Neuron (in vitro differentiated cells): ENCODE data around the gene EIF4B.

Source experiments
- H2AFZ ChIP-seq: one replicate; pipeline ENCODE4 v1.6.1; 2013; ENCODE audit warnings: low read depth, mild to moderate bottlenecking, inconsistent platforms, low read length, moderate library complexity
- H3K27me3 ChIP-seq: one replicate; pipeline ENCODE4 v1.6.1; 2013; ENCODE audit warnings: low read length; ENCODE audit not compliant: insufficient read depth
- H3K36me3 ChIP-seq: one replicate; pipeline ENCODE4 v1.6.1; 2013; ENCODE audit warnings: low read length; ENCODE audit not compliant: insufficient read depth
- H3K4me1 ChIP-seq: one replicate; pipeline ENCODE4 v1.6.1; 2013; ENCODE audit warnings: low read length; ENCODE audit not compliant: insufficient read depth
- H3K4me3 ChIP-seq: 2 replicates; pipeline ENCODE4 v1.5.1; 2013; ENCODE audit warnings: mild to moderate bottlenecking, low read length, moderate library complexity
- H3K9me3 ChIP-seq: one replicate; pipeline ENCODE4 v1.6.1; 2013; ENCODE audit warnings: low read length

EIF4B gene, protein sequence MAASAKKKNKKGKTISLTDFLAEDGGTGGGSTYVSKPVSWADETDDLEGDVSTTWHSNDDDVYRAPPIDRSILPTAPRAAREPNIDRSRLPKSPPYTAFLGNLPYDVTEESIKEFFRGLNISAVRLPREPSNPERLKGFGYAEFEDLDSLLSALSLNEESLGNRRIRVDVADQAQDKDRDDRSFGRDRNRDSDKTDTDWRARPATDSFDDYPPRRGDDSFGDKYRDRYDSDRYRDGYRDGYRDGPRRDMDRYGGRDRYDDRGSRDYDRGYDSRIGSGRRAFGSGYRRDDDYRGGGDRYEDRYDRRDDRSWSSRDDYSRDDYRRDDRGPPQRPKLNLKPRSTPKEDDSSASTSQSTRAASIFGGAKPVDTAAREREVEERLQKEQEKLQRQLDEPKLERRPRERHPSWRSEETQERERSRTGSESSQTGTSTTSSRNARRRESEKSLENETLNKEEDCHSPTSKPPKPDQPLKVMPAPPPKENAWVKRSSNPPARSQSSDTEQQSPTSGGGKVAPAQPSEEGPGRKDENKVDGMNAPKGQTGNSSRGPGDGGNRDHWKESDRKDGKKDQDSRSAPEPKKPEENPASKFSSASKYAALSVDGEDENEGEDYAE

DNA sequence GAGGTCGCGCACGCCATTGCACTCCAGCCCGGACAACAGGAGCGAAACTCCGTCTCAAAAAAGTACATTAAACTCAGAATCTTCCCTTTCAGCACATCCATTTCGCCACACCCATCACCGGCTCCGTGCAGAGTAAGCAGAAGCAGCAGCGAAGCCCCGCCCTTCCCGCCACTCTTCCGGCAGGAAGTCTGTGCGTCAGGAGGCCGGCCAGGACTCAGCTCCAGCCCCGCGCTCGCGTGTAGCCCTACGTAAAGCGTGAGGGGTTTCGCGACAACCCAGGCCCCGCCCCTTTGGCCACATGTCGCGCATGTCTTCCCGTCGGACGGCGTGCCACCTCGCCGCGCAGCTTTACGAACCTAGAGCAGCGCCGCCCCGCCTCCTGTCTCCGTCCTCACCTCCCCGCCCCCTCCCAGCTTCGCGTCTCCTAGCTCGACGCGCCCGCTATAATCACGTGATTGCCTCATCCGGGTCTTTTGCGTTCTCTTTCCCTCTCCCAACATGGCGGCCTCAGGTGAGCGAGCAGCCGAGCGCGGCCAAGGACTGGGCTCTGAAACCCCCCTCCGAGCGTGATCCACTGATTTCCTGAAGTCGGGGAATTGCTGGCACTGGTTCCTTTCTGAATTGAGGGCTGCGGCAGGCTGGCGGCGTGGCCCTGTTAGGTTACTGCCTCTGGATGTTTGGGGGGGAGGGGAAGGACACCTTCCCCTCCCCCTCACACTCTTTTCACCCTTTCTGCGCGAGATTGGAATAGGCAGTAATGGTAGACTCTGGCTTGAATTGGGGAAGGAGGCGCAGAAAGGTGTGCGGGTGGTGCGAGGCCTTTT, at the start of gene EIF4B:
TSS of gene EIF4B (plus strand) at position 471 of the 824 bp plus-strand sequence. CDS start at position 499, 28 bp downstream.
- Histone ChIP-seq H3K9me3 (peaks cover 2% of the 10 kb centered on the region), H3K27me3 (no peaks in the 10 kb centered on the region), H2AFZ (no peak within 1 kb of the TSS)

DNA sequence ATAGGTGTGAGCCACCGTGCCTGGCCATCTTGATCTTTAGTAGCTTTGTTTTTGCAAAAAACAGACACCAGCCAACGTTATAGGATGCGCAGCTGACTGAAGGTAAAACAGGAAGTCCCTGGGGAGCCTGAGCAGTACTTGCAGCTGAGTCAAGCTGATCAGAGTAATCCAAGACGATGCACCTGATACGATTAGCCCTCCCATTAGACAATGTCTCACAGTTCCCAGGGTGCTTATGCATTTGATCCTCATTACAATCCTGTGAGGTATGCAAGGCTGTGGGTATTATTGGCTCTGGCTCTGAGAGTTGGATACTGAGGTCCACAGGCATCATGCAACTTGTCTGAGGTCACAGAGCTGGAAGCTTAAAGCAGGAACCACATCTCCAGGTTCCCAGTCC, 49.3 kb upstream of the EIF4B start:
- Histone ChIP-seq H3K36me3 (no peaks in the 10 kb centered on the region), H3K27me3 (no peaks in the 10 kb centered on the region), H3K9me3 (no peaks in the 10 kb centered on the region)

More for the DNA sequence above, at the start of gene EIF4B:
- H3K36me3 ChIP-seq, result peaks cover 26% of the 10 kb centered on the region
- peaks cover 19% of the 10 kb centered on the region for H3K4me1 ChIP-seq
- H3K4me3 ChIP-seq, result peak within 1 kb of the TSS; percentile 98

DNA sequence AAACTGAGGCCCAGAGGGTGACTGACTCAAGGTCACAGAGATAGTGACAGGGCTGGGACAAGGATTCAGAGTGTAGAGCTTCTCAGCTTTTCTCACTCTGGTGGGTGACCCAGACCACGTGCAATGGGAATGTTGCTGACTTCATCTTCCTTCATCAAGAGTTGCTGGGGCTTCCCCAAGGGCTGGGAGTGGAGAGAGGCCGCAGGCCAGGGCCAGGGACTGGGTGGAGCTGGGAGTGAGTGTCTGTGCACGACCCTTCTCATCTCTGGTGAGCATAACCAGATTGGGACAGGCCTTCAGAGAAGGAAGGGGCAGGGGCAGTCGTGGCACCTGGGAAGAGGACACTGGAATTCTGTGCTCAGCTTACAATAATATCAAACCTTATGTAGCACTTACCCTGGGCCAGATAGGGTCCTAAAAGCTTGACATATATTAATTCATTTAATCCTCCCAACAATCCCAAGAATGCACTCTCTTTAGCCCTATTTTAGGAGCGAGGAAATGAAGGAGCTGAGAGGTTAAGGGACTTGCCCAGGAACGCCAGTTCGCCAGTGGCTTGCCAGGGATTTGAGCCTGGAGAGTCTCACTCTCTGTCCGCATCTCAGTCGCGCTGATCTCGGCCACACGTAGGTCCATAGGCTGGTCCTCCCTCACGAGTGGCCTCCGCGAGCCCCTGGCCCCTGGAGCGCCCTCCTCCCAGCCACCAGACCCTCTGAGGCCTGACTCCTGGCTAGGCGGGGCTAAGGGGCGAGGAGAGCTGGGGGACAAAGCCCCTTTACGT, 41.5 kb upstream of the EIF4B start:
- Histone ChIP-seq H3K36me3 (no peaks in the 10 kb centered on the region), H3K4me3 (no peak overlapping the region), H2AFZ (peak overlapping the region; percentile 9), H3K9me3 (no peaks in the 10 kb centered on the region), H3K27me3 (peaks cover 5% of the 10 kb centered on the region), H3K4me1 (no peaks in the 10 kb centered on the region)

More for the DNA sequence above, 49.3 kb upstream of the EIF4B start:
- Histone ChIP-seq H3K4me3 (no peak overlapping the region), H3K4me1 (no peaks in the 10 kb centered on the region), H2AFZ (no peak overlapping the region)

DNA sequence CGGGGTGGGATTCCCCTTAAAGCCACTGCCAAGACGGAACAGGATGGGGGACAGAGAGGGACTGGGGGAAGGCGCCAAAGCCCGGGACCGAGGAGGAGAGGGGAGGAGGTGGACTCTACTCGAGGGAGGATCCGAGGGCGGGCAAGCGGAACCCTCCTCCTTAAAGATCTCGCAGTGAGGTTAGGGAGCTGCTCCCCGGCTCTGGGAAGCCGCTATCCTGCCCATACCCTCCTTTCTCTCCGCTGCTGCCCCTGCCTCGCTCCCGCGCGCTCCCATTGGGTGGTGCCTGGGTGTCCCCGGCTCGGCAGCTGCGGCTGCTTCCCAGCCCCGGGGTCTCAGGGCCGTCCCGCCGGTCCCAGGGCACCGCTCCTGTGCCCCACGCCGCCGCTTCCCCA, 40.9 kb upstream of the EIF4B start:
- Histone ChIP-seq H3K27me3 (peaks cover 5% of the 10 kb centered on the region), H3K4me3 (no peak overlapping the region), H2AFZ (peak overlapping the region; percentile 9), H3K36me3 (no peaks in the 10 kb centered on the region), H3K9me3 (no peaks in the 10 kb centered on the region), H3K4me1 (no peaks in the 10 kb centered on the region)

DNA sequence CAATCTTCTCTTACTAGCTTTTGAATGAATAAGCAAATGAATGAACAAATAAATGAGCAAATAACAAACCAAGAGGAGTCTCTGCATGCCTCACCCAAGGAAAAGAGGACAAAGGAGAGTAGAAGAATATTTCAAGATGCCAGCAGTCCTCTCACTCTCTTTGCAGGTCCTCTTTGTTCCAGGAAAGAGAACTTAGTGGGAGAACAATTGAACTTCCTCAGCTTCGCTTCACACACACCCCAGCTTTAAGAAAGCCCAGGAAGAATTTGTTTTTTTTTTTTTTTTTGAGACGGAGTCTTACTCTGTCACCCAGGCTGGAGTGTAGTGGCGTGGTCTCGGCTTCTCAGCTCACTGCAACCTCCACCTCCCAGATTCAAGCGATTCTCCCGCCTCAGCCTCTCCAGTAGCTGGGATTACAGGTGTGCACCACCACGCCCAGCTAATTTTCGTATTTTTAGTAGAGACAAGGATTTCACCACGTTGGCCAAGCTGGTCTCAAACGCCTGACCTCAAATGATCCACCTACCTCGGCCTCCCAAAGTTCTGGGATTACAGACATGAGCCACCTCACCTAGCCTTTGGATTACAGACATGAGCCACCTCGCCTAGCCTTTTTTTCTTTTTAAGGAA, 37.0 kb upstream of the EIF4B start:
- no peaks in the 10 kb centered on the region for H3K36me3 ChIP-seq
- H3K9me3 ChIP-seq, result no peaks in the 10 kb centered on the region
- no peaks in the 10 kb centered on the region for H3K4me1 ChIP-seq
- no peak overlapping the region for H2AFZ ChIP-seq
- no peak overlapping the region for H3K4me3 ChIP-seq
- peaks cover 5% of the 10 kb centered on the region for H3K27me3 ChIP-seq

DNA sequence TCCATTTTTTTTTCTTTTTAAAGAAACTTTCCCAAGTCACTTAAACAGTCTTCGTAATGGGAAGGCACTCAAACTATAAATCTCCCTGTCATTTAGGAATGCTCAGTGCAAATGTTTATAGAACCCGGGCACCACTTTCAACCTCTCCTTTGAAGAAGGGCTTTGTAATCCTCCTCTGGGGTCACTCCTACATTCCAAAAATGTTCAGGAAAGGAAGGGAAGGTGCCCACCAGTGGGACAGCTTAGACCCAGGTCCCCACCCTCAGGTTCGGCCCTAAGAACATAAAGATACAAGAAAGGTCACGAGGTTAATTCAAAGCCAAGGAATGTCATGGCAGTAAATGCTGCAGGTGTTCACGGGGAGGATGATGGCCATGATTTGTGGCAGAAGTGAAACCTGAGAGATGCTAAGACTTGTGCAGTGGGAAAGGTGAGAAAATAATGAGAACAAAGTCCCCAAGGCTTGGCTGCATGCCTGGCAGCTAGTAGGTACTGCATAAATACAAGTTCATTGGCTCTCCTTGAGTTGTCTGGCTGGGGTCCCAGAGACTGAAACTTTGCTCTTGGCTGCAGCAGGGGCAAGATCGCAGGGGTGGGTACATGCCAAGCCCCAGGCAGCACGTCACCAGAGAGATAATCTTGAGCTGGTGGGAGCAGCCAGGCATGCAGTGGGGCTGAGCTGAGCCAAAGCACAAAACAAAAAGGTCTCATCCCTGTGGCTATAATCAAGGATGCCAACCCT, 36.3 kb upstream of the EIF4B start:
- no peaks in the 10 kb centered on the region for H3K4me1 ChIP-seq
- H2AFZ ChIP-seq, result no peak overlapping the region
- H3K4me3 ChIP-seq, result no peak overlapping the region
- peaks cover 3% of the 10 kb centered on the region for H3K27me3 ChIP-seq
- H3K9me3 ChIP-seq, result no peaks in the 10 kb centered on the region
- H3K36me3 ChIP-seq, result no peaks in the 10 kb centered on the region

DNA sequence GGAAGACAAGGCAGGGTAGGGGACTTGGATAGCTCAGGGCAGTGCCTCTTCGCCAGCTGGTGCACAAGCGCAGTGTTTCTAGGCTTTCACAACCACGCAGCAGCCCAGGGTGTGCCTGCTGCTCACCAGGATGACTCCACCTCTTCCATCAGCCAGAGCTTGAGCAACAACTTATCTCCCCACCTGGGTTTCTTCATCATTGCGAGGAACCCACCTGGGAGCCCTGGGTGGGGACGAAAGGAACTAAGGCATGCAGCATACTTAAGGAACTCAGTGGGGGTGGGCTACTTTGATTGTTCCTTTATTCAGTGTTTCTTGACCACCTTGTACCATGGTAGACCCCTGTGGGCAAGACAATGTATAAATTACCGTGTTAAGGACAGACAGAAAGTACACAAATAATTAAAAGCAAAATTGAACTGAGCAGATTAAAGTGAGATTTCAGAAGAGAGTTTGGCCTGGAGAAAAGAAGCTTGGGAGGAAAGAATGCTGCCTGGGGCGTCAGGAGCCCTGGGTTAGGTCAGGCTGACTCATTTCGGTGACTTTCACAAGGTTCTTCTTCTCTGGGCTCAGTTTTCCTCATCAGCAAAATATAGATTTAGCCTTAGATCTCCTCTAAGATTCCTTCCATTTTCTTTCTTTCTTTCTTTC, 34.5 kb upstream of the EIF4B start:
- H3K27me3 ChIP-seq, result no peaks in the 10 kb centered on the region
- no peaks in the 10 kb centered on the region for H3K9me3 ChIP-seq
- H3K36me3 ChIP-seq, result no peaks in the 10 kb centered on the region
- H3K4me1 ChIP-seq, result no peaks in the 10 kb centered on the region
- H3K4me3 ChIP-seq, result no peak overlapping the region
- H2AFZ ChIP-seq, result no peak overlapping the region

DNA sequence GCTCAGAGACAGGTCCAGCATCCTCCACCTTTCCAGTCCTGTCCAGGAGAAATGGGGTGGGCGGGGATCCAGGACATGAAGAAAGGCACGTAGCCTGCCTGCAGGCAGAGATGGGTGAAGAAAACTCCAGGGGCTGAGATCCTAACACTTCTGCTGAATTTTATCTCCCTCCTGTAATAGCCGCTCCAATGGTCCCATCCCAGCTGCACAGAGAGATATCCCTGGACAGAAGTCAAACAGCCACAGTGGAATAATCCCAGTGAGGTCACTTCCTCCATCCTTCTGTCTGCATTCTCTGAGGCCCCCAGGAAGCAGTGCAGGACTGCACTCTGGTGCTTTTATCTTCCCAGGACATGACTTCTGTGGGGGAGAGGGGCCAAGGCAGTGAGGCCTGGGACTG, 31.1 kb upstream of the EIF4B start:
- no peaks in the 10 kb centered on the region for H3K36me3 ChIP-seq
- H3K4me3 ChIP-seq, result no peak overlapping the region
- H2AFZ ChIP-seq, result no peak overlapping the region
- H3K4me1 ChIP-seq, result no peaks in the 10 kb centered on the region
- no peaks in the 10 kb centered on the region for H3K27me3 ChIP-seq
- H3K9me3 ChIP-seq, result no peaks in the 10 kb centered on the region

DNA sequence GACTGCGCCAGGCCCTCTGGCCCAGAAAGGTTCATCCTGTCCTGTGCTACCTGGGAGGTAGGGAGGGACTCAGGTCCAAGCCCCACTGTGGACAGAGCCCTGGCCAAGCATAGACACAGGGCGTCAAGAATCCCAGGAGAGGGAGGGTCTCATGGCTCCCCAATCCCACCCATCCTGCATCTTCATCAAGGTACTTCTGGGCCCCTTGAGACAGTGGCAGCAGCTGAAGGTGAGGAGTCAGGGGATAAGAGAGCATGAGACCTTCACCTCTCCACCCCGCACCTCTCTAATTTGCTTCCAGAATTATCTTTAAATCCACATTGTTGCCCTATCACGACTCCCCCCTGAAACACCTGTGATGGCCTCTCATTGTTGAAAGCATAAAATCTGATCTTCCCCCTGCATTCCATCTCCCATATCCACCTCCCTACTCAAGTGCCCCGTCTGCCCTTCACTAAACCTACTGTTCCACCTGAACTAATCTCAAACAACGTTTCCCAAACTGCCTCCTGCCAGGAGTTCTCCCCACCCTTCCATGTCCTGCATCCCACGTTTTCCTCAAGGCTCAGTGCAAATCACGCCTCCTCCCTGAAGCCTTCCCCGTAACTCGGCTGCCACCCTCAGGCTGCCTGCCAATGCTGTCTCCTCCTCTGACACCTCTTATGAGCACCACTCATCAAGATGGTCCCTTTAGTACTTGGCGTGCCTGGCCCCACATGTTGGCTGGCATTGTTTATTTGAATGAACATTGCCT, 30.3 kb upstream of the EIF4B start:
- H3K4me1 ChIP-seq, result no peaks in the 10 kb centered on the region
- H3K36me3 ChIP-seq, result no peaks in the 10 kb centered on the region
- H3K4me3 ChIP-seq, result no peak overlapping the region
- no peaks in the 10 kb centered on the region for H3K9me3 ChIP-seq
- H3K27me3 ChIP-seq, result no peaks in the 10 kb centered on the region
- H2AFZ ChIP-seq, result no peak overlapping the region

DNA sequence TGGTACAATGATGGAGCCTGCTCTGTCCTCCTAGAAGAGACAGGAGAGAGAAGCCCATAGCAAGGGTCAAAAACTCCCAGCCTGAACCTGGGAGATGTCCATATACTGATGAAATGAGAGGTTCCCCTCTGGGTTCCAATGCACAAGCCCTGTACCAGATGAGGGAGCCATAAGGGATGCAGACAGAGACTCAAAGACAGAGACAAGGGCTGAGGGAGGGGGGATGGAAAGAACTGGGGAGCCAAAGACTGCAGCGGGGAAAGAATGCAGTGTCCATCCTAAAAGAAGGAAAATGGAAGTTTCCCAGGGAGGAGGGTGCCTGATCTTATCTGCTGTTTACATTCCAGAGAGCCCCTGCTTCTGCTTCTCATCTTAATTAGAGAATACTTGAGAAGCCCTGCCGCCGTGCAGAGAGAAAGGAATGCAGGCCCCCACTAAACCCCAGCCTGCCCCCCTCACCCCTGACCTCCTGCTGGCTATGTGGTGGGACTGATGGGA, 29.6 kb upstream of the EIF4B start:
- H3K27me3 ChIP-seq, result no peaks in the 10 kb centered on the region
- H3K9me3 ChIP-seq, result no peaks in the 10 kb centered on the region
- H3K36me3 ChIP-seq, result no peaks in the 10 kb centered on the region
- no peaks in the 10 kb centered on the region for H3K4me1 ChIP-seq
- H3K4me3 ChIP-seq, result no peak overlapping the region
- H2AFZ ChIP-seq, result no peak overlapping the region

DNA sequence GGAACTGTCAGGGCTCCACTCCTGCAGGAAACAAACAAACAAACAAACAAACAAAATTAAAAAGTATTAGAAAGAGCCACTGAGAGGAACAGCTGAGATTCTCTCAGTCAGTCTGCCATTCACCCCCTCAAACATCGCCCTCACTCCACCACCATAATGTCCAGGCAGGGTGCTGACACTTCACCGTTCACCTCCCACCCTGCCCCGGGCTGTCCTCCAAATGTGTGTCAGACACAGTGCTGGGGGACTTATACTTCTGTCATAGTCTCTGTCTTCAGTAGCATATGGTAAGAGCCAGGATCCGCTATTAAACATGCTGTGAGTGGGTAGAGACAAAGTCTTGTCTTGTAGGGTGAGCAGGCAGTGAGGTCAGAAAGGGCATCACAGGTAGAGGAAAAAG, 29.1 kb upstream of the EIF4B start:
- Histone ChIP-seq H2AFZ (no peak overlapping the region), H3K4me1 (no peaks in the 10 kb centered on the region), H3K27me3 (no peaks in the 10 kb centered on the region), H3K9me3 (no peaks in the 10 kb centered on the region), H3K36me3 (no peaks in the 10 kb centered on the region), H3K4me3 (no peak overlapping the region)
